ENCODE data around the gene BPTF. TPM values are rescaled to one million over a fixed set of nuclear protein-coding genes. Genes with fewer than 3 reads are reported as not detected.
"Not testable (repeated sequence)": the region's sequence is repeated elsewhere in the genome, so short reads cannot be mapped to it uniquely, and the experiment has no call there.

Gene BPTF
- total RNA-seq, 5 donors from 2014 or later (not counting 1 experiment from before 2014, with no cell fraction given), result 155 to 173 (median 168) TPM

- Histone ChIP-seq H3K36me3 (ENCODE audit: control insufficient read depth in 2 of 2, extremely low read depth in 1 of 2, insufficient read depth in 1 of 2, low read length in 1 of 2) (peaks cover 17 to 89% of the 10 kb centered on the region in 2 donors), H3K9me3 (no peaks in the 10 kb centered on the region)
- POLR2A ChIA-PET, result no interaction called here
Measured at GRCh38 chr17:67946513-67946912, 121.2 kb downstream of the BPTF start.

GRCh38 chr17:67947325-67947813, 122.1 kb downstream of the BPTF start:
- CTCF ChIA-PET, result no interaction called here
- Histone ChIP-seq H3K4me3 (ENCODE audit: control insufficient read depth in 1 of 2, extremely low read depth in 1 of 2, low read length in 1 of 2) (no peak overlapping the region), H3K36me3 (ENCODE audit: control insufficient read depth in 2 of 2, extremely low read depth in 1 of 2, insufficient read depth in 1 of 2, low read length in 1 of 2) (peaks cover 17 to 85% of the 10 kb centered on the region in 2 donors), H3K27me3 (replicated peaks in 1 of 2; ENCODE audit: control insufficient read depth in 2 of 2, extremely low read depth in 1 of 2, insufficient read depth in 2 of 2, low read length in 1 of 2) (no peaks in the 10 kb centered on the region), H3K27ac (ENCODE audit: low read length) (no peak overlapping the region), H3K4me1 (ENCODE audit: control insufficient read depth in 1 of 2, extremely low read depth in 1 of 2, insufficient read depth in 2 of 2, low read length in 2 of 2) (no peaks in the 10 kb centered on the region), H3K9me3 (no peaks in the 10 kb centered on the region)
- whole genome bisulfite sequencing (ENCODE audit: insufficient coverage), result 86% methylated on average over 1 of the region's 5 CpGs
- POLR2A ChIA-PET, result no interaction called here
- DNase-seq (no peak), ATAC-seq (replicated peaks in 1 of 4) (no peak)
- Mint-ChIP-seq H3K36me3 (peaks cover 45% of the 10 kb centered on the region), H3K4me1 (no peaks in the 10 kb centered on the region), H3K4me3 (no peak overlapping the region), H3K27ac (no peak overlapping the region), H3K9me3 (no peaks in the 10 kb centered on the region), H3K27me3 (no peaks in the 10 kb centered on the region)

More at GRCh38 chr17:67946513-67946912, 121.2 kb downstream of the BPTF start:
- peaks cover 53% of the 10 kb centered on the region for H3K36me3 Mint-ChIP-seq
- H3K27me3 Mint-ChIP-seq, result no peaks in the 10 kb centered on the region
- no peak overlapping the region for H3K4me3 ChIP-seq (ENCODE audit: control insufficient read depth in 1 of 2, extremely low read depth in 1 of 2, low read length in 1 of 2)
- no peaks in the 10 kb centered on the region for H3K4me1 Mint-ChIP-seq
- no peaks in the 10 kb centered on the region for H3K9me3 Mint-ChIP-seq
- no peak overlapping the region for H3K27ac Mint-ChIP-seq
- no peak for ATAC-seq (replicated peaks in 1 of 4)
- CTCF ChIA-PET, result no interaction called here
- DNase-seq, result no peak
- no peak overlapping the region for H3K4me3 Mint-ChIP-seq
- no peaks in the 10 kb centered on the region for H3K4me1 ChIP-seq (ENCODE audit: control insufficient read depth in 1 of 2, extremely low read depth in 1 of 2, insufficient read depth in 2 of 2, low read length in 2 of 2)
- H3K27me3 ChIP-seq (replicated peaks in 1 of 2; ENCODE audit: control insufficient read depth in 2 of 2, extremely low read depth in 1 of 2, insufficient read depth in 2 of 2, low read length in 1 of 2), result no peaks in the 10 kb centered on the region
- H3K27ac ChIP-seq (ENCODE audit: low read length), result no peak overlapping the region

GRCh38 chr17:67950945-67951344, 125.6 kb downstream of the BPTF start:
- Mint-ChIP-seq H3K9me3 (no peaks in the 10 kb centered on the region), H3K36me3 (peaks cover 27% of the 10 kb centered on the region), H3K4me3 (no peak overlapping the region), H3K27ac (no peak overlapping the region), H3K4me1 (no peaks in the 10 kb centered on the region), H3K27me3 (no peaks in the 10 kb centered on the region)
- H3K9me3 ChIP-seq, result no peaks in the 10 kb centered on the region
- no peak for DNase-seq
- no CpG with 5 or more reads among the region's 2 CpGs for whole genome bisulfite sequencing (ENCODE audit: insufficient coverage)
- H3K36me3 ChIP-seq (ENCODE audit: control insufficient read depth in 2 of 2, extremely low read depth in 1 of 2, insufficient read depth in 1 of 2, low read length in 1 of 2), result peaks cover 10 to 67% of the 10 kb centered on the region in 2 donors
- ATAC-seq (replicated peaks in 1 of 4), result no peak
- no peaks in the 10 kb centered on the region for H3K27me3 ChIP-seq (replicated peaks in 1 of 2; ENCODE audit: control insufficient read depth in 2 of 2, extremely low read depth in 1 of 2, insufficient read depth in 2 of 2, low read length in 1 of 2)
- H3K27ac ChIP-seq (ENCODE audit: low read length), result no peak overlapping the region
- no peaks in the 10 kb centered on the region for H3K4me1 ChIP-seq (ENCODE audit: control insufficient read depth in 1 of 2, extremely low read depth in 1 of 2, insufficient read depth in 2 of 2, low read length in 2 of 2)
- no peak overlapping the region for H3K4me3 ChIP-seq (ENCODE audit: control insufficient read depth in 1 of 2, extremely low read depth in 1 of 2, low read length in 1 of 2)
- CTCF ChIA-PET, result no interaction called here
- POLR2A ChIA-PET, result interaction anchor here in 1 of 2 donors (0.6 kb wide), 1 partner anchor 10 kb away, joined by 4 read pairs; no protein-coding TSS in a partner anchor

GRCh38 chr17:67959510-67959909, 134.2 kb downstream of the BPTF start:
- Mint-ChIP-seq H3K9me3 (no peaks in the 10 kb centered on the region), H3K27ac (peak overlapping the region; percentile 50 to 80), H3K36me3 (peaks cover 21% of the 10 kb centered on the region), H3K4me1 (peaks cover 0 to 6% (median 4%) of the 10 kb centered on the region in 3 donors), H3K27me3 (no peaks in the 10 kb centered on the region), H3K4me3 (no peak overlapping the region)
- POLR2A ChIA-PET, result interaction anchor here in 1 of 2 donors (0.6 kb wide), 1 partner anchor 18 kb away, joined by 3 read pairs; no protein-coding TSS in a partner anchor
- Histone ChIP-seq H3K9me3 (no peaks in the 10 kb centered on the region), H3K4me1 (ENCODE audit: control insufficient read depth in 1 of 2, extremely low read depth in 1 of 2, insufficient read depth in 2 of 2, low read length in 2 of 2) (no peaks in the 10 kb centered on the region), H3K36me3 (ENCODE audit: control insufficient read depth in 2 of 2, extremely low read depth in 1 of 2, insufficient read depth in 1 of 2, low read length in 1 of 2) (peaks cover 7 to 44% of the 10 kb centered on the region in 2 donors), H3K27me3 (replicated peaks in 1 of 2; ENCODE audit: control insufficient read depth in 2 of 2, extremely low read depth in 1 of 2, insufficient read depth in 2 of 2, low read length in 1 of 2) (no peaks in the 10 kb centered on the region), H3K27ac (ENCODE audit: low read length) (no peak overlapping the region), H3K4me3 (ENCODE audit: control insufficient read depth in 1 of 2, extremely low read depth in 1 of 2, low read length in 1 of 2) (no peak overlapping the region)
- ATAC-seq (replicated peaks in 1 of 4) (no peak), DNase-seq (no peak)
- CTCF ChIA-PET, result interaction anchor here in 1 of 2 donors (1.0 kb wide), 1 partner anchor 27 kb away, joined by 7 read pairs; no protein-coding TSS in a partner anchor
- WGBS (ENCODE audit: insufficient coverage), result no CpG with 5 or more reads among the region's 3 CpGs

- H3K9me3 Mint-ChIP-seq; H3K4me1 ChIP-seq (ENCODE audit: control insufficient read depth in 1 of 2, extremely low read depth in 1 of 2, insufficient read depth in 2 of 2, low read length in 2 of 2); DNase-seq; ATAC-seq (replicated peaks in 1 of 4); H3K4me1 Mint-ChIP-seq; H3K27me3 ChIP-seq (replicated peaks in 1 of 2; ENCODE audit: control insufficient read depth in 2 of 2, extremely low read depth in 1 of 2, insufficient read depth in 2 of 2, low read length in 1 of 2); H3K27ac Mint-ChIP-seq; H3K27me3 Mint-ChIP-seq; CTCF ChIA-PET; H3K9me3 ChIP-seq; H3K27ac ChIP-seq (ENCODE audit: low read length); H3K4me3 ChIP-seq (ENCODE audit: control insufficient read depth in 1 of 2, extremely low read depth in 1 of 2, low read length in 1 of 2); H3K4me3 Mint-ChIP-seq: not testable (repeated sequence)
- H3K36me3 ChIP-seq (ENCODE audit: control insufficient read depth in 2 of 2, extremely low read depth in 1 of 2, insufficient read depth in 1 of 2, low read length in 1 of 2), result peaks cover 1 to 45% of the 10 kb centered on the region in 2 donors
- POLR2A ChIA-PET, result interaction anchor here in 1 of 2 donors (0.6 kb wide), 2 partner anchors 18 to 526 kb away, joined by 3 read pairs; no protein-coding TSS in a partner anchor
- no CpG with 5 or more reads among the region's 3 CpGs for WGBS (ENCODE audit: insufficient coverage)
- peaks cover 24% of the 10 kb centered on the region for H3K36me3 Mint-ChIP-seq
Measured at GRCh38 chr17:67960276-67960675, 135.0 kb downstream of the BPTF start.

GRCh38 chr17:67962156-67962555, 136.9 kb downstream of the BPTF start:
- not testable (repeated sequence) for H3K4me1 ChIP-seq (ENCODE audit: control insufficient read depth in 1 of 2, extremely low read depth in 1 of 2, insufficient read depth in 2 of 2, low read length in 2 of 2); H3K4me3 ChIP-seq (ENCODE audit: control insufficient read depth in 1 of 2, extremely low read depth in 1 of 2, low read length in 1 of 2); H3K27me3 ChIP-seq (replicated peaks in 1 of 2; ENCODE audit: control insufficient read depth in 2 of 2, extremely low read depth in 1 of 2, insufficient read depth in 2 of 2, low read length in 1 of 2); H3K4me1 Mint-ChIP-seq; H3K9me3 Mint-ChIP-seq; H3K9me3 ChIP-seq; H3K27ac ChIP-seq (ENCODE audit: low read length); DNase-seq; ATAC-seq (replicated peaks in 1 of 4); H3K4me3 Mint-ChIP-seq; H3K27me3 Mint-ChIP-seq
- 100% methylated on average over 1 of the region's 2 CpGs for WGBS (ENCODE audit: insufficient coverage)
- POLR2A ChIA-PET, result interaction anchor here in 1 of 2 donors (0.6 kb wide), 1 partner anchor 150 kb away, joined by 3 read pairs; no protein-coding TSS in a partner anchor
- CTCF ChIA-PET, result interaction anchor here in 1 of 2 donors (0.6 kb wide), 1 partner anchor 526 kb away, joined by 7 read pairs; no protein-coding TSS in a partner anchor
- Mint-ChIP-seq H3K27ac (peak overlapping the region in 1 of 2 donors; percentile 62), H3K36me3 (peaks cover 30% of the 10 kb centered on the region)
- peaks cover 0 to 53% of the 10 kb centered on the region in 2 donors for H3K36me3 ChIP-seq (ENCODE audit: control insufficient read depth in 2 of 2, extremely low read depth in 1 of 2, insufficient read depth in 1 of 2, low read length in 1 of 2)
